ELF-1 (cell line): ENCODE data around the gene MAST4.

Experiments used
- DNase-seq: peaks from one replicate; pipeline ENCODE4 v3.0.0-alpha.2; 2016; ENCODE audit warnings: low read depth, low spot score

Gene MAST4

DNA sequence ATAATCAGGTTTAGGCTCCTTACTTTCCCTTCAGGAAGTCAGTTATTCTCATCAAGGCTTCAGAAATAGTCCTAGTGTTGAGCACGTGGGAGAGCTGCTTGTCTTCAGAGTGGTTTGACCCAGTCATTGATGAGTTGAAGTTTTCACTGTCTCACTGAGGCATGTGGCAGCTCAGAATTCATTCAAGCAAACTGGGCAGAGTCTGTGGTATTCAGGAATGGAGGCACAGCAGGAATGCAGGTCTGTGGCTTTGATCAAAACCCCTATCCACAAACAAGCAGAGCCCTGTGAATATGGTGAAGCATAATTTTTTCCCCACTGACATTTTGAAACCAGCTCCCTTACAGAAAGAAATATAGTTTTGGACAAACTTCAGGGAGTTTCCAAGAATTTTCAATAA lies 393.1 kb downstream of the MAST4 start:
- DNase-seq, result peak; percentile 46

- DNase-seq, result no peak
Measured at GRCh38 chr5:66989781-66990180, 393.6 kb downstream of the MAST4 start.

GRCh38 chr5:66991746-66992145 lies 395.6 kb downstream of the MAST4 start:
- DNase-seq, result no peak

DNA sequence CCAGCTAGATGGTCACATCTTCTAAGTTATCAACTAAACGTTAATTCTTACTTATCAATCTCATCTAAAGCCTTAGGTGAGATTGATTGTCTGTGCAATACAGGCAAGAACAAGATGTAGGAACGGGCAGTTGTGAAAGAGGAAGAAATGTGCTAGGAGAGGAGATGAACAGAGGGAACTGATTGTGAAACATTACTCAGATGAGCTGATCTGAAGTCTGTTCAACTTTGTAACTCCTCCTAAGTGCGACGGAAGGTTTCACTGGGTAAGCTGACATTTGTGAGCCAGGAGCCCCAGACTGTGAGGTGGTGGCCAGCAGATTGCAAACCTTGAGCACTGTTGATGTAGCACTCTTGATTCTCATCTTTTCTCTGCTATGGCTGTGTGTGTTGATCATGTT lies 396.4 kb downstream of the MAST4 start:
- no peak for DNase-seq

- DNase-seq, result no peak
Measured at GRCh38 chr5:66993448-66993847, 397.3 kb downstream of the MAST4 start.

DNA sequence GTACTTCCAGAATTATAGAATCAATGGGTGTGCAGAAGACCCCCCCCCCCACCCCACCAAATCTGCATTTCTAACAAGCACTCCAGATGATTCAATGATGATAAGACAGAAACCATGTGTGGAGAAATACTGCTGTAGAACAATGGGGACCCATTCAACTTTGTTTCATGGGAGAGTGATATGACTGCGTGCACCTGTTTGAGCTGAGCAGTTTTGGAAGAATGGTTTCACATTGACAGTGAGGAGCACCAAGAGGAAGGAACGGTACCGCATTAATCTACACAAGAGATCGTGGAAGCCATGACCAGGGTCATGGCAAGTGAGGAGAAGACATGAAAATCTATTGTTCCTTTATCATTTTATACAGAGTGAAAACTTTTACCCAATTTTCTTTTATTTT lies 397.7 kb downstream of the MAST4 start:
- no peak for DNase-seq

GRCh38 chr5:66994790-66995189 lies 398.6 kb downstream of the MAST4 start:
- no peak for DNase-seq

DNA sequence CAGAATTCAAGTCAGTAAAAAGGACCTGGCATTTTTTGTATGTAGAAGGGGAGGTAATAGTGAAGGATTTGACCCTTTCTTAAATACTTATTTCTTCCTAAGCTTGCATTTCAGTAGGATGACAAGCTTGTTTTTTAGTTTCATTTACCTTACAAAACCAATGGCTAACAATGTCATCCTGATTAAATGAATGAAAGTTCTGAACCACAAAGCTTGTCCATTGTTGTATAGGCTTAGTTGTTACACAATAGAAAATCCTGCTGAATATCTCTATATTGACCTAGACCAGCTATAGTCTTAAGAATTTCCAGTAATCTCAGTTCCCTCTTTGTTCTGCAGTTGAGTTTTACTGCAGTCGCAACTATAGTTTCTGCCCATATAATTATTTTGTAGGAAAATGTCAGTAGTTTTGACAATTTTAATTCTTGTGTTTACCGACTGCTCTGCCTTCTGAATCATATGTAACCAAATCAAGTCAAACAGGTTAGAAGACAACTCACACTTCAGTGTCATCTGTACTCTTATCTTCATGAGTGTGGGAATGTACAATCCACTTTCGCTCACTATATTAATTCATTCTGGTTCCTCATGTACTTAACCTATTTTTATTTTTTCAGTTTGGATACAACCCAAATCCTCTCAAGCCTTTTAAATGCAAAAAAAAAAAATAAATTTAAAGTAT lies 404.7 kb downstream of the MAST4 start:
- no peak for DNase-seq

GRCh38 chr5:67002832-67003684 lies 406.9 kb downstream of the MAST4 start:
- no peak for DNase-seq

- DNase-seq, result no peak
Measured at GRCh38 chr5:67003685-67003934, 407.4 kb downstream of the MAST4 start.

GRCh38 chr5:67003935-67004729 lies 407.9 kb downstream of the MAST4 start:
- peak; percentile 92 for DNase-seq

GRCh38 chr5:67004730-67005350 lies 408.6 kb downstream of the MAST4 start:
- DNase-seq, result peak; percentile 19

DNA sequence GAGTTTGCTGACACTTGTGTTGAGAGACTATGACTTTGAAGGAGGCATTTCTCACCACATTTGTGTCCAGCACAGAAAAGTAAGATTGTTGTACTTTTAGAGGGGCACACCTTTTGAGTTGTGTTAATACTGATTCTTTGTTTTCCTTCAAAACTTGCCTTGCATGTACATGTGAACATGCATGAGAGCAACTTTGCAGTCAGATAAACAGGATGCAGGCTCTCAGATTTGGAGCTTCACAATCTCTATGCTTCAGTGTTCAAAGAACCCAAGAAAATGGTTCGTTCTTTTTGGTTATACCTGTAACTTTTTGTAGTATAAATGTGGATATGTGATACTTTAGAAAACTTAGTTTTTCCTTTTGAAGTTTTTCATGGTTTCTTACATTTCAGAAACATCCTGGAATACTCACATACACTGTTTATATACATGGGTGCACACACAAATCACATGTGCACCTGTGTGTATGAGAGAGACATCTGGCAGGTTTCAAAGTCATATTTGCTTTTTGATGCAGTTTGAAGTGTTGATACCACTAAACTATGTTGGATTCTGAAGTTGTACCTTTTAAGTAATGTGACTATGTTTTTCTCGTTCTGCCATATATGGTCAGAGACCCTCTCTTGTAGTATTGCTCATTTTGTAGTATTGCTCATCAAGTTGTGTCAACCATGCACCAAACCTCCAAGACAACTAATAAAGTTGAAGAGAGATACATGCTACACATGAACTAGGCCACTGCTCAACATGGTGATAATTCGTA lies 409.7 kb downstream of the MAST4 start:
- DNase-seq, result no peak

- DNase-seq, result no peak
Measured at GRCh38 chr5:67006500-67006848, 410.3 kb downstream of the MAST4 start.

GRCh38 chr5:67009028-67009427 lies 412.8 kb downstream of the MAST4 start:
- DNase-seq, result no peak

DNA sequence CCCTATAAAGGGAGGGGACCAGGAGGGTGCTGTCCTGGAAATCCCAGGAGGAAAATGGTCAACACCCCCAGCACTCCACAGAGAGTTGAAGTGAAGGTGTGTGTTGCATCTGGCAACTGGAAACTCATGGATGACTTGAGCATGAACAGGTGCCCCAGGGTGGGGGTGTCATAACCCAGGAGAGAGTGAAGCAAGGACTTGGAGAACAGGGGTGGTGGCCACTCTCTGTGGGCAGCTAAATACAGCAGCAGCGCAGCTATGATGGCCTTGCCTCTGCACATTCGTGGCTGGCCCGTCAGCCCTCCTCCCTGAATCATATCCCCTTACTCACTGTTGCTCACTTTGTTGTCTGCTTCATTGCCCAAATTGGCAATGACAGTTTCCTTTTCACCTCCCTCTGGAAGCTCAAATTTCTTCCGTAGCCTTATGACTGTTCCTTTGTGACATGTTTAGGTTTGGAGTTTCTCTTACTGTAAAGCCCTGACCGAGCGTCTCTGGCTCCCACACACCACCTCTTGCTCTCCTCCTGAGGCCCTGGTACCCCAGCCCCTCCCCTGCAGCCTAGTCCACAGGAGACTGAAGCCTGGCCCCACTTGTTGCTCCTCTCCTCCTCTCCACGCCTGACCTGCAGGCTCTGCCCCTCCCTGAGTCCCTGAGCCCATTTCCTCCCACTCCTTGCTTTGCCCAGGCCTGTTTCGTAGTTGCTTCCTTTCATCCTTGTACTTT lies 414.7 kb downstream of the MAST4 start:
- DNase-seq, result no peak

GRCh38 chr5:67011422-67011821 lies 415.2 kb downstream of the MAST4 start:
- no peak for DNase-seq

DNA sequence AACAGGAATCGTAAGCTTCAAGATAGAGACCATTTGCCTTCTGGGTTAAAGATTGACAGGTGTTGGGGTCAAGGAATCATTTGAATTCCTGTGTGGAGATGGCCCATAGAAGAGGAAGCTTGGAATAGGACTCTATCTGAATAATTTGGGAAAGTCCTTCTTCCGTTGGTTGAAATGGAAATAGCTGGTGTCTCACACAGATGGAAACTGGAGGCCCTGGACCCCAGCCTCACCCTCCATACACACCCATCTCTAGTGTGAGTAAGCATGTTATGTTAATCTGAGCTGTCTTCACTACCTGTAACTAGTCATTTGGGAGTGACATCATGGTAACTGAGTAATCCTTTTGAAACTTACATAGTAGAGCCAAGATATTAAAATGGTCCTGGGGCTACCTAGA lies 416.0 kb downstream of the MAST4 start:
- DNase-seq, result no peak

- no peak for DNase-seq
Measured at GRCh38 chr5:67013719-67014118, 417.5 kb downstream of the MAST4 start.

DNA sequence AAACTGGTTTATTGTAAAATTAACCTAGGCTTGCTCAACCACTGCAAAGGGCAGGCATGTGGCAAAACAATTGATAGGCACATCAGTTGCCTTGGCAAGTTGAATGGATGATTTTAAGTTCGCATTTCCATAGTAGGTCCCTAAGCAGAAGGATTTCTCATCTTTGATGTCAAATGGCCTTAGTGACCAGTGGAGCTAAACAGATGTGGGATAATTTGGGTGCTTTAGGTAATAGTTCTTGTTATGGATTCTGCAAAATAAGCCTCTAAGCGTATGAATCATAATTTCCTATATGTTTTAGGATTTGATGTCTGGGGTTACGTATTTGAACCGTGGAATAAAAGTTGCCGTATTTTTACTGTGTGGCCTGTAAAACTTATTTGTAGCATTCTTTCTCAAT lies 418.0 kb downstream of the MAST4 start:
- no peak for DNase-seq

GRCh38 chr5:67014957-67015400 lies 418.8 kb downstream of the MAST4 start:
- no peak for DNase-seq
